Stimulated activated CD8-positive, alpha-beta memory T cell treated with anti-CD3 and anti-CD28 coated beads, Interleukin-4, amount 100 ng/mL, for 48 hours (primary cell): ENCODE results near the gene EDC3.
A peak's percentile ranks its signal among the peaks of the same experiment; 100 is the strongest.

Experiments used
- DNase-seq: peaks from one replicate; pipeline ENCODE4 v3.0.0-alpha.2; 2020

Gene EDC3

DNA sequence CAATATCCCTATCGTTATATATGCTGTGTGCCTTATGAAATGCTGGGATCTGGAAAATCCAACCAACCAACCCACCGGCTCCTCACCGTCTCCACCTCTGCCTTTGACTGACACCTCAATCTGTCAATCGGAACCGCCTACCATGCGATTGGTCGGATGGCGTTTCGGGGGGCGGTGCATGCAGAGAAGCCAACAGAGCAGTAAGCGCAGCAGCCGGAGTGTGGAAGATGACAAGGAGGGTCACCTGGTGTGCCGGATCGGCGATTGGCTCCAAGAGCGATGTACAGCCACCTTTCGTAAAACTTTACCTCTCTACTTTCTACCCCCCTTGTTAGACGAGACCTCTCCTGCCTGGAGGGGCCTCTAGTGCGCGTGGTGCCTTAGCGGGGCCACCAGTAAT, 73.9 kb downstream of the EDC3 start:
- no peak for DNase-seq

DNA sequence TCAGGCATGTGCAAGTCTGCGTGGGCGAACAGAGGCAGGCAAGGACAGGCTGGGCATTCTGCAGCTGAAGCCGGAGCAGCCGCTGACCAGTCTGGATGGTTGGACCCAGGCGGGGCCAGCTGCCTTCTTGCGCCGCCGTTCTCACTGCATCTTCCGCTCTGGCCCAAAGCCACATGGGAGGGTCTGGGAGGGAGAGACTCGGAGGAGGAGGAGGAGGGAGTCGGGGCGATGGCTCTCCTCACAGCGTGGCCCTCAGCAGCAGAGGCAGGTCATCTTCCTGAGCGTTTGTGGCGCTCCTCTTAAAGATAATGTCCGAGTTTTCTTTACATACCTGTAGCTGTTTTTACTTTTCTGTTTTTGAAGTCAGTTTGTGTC, 74.3 kb downstream of the EDC3 start:
- no peak for DNase-seq

DNA sequence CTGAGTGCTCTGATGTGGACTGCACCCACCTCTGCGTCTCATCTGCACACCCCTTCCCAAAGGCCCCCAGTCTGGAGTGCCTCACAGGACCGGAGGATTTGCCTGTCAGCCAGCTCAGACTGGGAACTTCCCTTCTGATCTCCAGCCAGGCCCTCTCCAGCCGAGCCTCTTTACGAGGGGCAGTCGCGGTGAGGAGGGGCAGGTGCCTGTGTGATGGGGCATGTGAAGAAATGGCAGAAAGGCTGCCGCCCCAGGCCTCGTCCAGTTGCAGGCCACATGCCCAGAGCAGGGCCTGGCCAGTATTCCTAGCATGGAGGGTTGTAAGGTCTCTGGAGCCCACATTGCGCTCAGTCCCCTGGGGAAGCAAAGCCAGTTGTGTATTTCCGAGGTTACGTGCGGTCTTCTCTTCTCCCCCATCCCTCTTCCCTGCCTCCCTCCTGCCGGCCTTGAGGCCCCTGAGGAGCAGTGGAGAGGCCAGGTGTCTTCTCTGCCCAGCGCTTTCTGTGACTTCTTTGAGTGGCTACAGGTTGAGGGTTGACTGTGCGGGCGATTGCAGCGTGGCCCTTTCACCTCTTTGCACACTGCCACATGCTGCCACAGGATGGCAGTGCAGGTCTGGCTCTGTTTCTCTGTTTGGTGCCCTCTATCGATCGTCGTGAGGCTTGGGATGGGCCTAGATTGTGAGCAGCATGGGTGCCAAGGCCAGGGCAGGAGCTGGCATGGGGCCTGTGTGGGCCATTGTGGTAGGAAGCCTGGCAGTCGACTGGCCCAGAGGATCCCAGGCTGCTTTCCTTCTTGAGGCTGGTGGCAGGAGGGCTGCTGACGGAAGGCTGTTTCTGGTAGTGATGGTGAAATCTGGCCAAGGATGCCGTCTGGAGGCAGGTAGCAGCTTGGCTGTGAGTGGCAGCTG, 74.9 kb downstream of the EDC3 start:
- peak; percentile 81 for DNase-seq

DNA sequence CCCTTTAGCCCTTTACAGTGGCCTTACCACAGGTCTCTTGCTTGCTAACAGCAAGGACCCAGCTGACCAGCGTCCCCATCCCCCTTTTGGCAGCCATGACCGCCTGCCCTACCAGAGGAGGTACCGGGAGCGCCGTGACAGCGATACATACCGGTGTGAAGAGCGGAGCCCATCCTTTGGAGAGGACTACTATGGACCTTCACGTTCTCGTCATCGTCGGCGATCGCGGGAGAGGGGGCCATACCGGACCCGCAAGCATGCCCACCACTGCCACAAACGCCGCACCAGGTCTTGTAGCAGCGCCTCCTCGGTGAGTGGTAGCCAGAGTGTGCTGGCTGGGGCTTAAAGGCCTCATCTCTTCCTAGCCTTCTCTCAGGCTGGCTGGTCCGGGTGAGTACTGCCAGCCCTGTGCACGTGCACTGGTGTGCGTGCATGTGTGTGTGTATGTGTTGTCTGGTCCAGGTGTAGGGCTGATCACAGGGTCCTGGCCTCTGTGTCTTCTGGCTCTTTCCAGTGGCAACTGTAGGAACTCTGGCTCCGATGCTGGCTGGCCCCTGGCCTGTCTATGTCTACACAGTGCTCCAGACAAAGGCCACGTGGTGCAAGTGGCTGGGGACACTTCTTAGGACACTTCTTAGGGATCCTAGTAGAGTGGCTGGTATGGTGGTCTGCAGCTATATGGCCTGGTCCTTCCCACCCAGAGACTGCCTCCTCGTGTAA, 75.7 kb downstream of the EDC3 start:
- no peak for DNase-seq

DNA sequence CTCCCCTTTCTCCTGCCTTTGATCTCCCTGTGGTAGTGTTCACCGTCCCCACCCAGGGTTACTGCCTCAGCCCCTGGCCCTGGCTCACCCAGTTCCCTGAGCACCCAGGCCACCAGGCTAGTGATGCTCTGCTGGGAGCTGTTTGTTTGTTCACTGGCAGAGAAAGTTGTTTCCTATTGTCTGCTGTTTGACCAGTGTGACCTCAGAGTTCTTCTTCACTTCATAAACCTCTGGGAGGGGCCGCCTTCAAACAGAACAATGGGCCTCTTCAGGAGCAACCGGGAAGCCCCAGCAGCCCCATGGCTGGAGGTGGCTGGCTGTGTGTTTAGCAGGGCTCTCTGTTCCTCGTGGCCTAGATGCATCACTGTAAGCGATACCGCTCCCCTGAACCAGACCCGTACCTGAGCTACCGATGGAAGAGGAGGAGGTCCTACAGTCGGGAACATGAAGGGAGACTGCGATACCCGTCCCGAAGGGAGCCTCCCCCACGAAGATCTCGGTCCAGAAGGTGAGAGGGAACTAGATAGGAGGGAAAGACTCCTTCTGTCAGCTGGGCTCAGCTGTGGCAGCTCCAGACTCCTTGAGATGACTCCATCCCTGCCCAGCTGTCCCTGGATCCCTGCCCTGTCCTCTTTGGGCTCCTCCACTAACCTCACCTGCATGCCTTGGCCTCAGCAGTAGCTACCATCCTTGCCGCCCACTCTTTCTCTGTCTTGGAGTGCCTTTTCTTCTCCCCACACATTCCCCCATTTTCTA, 76.8 kb downstream of the EDC3 start:
- DNase-seq = no peak

DNA sequence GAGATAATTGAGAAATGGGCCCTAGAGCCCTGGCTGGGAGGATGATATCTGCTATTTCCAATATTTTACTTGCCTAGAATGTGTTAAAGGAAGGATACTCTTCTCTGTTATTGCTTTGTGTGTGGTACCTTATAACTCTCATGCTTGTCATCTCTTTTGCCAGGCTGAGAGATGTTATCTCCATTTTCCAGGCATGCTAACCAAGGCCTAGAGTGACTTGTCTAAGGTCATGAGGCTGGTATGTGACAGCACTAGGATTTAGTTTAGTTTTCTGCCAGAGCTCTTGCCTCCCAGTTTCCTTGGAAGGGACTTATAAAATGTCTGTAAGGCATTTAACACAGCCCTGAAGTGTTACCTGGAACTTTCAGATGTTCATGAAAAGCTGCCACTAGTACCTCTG, 78.8 kb downstream of the EDC3 start:
- DNase-seq = no peak

DNA sequence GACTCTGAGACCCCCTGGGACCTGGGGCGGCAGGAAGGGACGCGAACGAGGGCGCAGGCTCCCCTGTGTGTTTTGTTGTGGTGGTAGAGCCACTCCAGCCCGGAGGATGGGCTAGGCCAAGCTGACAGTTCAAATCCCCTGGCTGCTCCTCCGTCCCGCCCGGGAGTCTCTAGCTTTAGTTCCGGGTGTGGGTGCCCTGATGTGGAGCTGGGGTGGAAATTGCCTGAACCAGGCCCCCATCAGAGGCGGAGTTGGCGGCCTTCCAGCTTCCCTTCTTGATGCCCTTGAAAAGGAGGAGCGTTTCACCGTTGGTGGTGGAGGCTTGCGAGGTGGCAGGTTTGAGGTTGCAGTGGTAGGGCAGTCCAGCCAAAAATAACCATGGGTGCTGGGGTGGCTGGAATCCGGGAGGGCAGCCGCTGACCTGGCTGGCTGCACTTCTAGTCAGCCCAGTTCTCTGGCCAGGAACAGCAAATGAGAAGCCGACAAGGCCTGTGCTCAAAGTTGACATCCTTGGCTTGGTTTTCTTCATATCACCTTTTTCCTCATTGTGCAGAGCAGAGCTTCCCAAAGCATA, 79.4 kb downstream of the EDC3 start:
- DNase-seq = peak; percentile 77

DNA sequence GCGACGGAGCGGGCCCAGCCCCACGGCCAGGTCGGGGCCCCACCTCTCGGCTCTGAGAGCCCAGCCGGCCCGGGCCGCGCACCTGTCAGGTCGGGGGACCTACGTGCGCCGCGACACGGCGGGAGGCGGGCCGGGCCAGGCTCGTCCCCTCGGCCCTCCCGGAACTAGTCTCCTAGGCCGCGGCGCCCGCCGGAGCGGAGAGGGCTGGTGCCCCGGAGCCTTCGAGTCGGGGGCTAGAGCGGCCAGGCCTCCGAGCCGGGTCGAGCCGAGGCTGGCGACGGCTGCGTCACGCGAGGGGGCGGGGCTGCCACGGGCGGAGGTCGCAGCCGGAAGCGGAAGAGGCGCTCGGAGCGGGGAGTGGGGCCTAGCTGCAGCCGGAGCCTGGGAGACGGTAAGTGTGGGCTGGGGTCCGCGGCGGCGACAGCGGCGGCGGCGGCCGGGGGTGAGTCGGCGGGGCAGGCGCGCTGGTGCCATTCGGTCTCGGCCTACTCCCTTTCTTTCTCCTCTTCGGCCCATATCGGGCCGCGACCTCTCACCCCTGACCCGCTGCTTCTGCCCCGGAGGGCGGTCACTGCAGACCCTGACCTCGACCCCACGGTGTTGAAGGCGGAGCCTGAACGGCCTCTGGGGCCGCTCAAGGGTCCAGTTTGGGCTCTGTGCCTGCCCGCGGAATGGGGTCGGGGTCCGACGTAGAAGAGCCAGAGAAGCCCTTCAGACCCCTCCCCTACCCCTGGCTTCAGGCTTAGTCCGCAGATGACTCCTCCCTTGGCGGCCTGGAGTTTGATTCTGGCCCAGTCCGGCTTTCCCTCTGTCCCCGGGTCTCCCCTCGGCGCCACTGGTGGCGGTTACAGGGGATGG, 80.1 kb downstream of the EDC3 start, which contains the start of gene CLK3:
CLK3 (plus strand) TSS at position 329 of the 858 bp plus-strand sequence. CDS start 3,361 bp downstream, outside the sequence.
- DNase-seq = peak; percentile 98

DNA sequence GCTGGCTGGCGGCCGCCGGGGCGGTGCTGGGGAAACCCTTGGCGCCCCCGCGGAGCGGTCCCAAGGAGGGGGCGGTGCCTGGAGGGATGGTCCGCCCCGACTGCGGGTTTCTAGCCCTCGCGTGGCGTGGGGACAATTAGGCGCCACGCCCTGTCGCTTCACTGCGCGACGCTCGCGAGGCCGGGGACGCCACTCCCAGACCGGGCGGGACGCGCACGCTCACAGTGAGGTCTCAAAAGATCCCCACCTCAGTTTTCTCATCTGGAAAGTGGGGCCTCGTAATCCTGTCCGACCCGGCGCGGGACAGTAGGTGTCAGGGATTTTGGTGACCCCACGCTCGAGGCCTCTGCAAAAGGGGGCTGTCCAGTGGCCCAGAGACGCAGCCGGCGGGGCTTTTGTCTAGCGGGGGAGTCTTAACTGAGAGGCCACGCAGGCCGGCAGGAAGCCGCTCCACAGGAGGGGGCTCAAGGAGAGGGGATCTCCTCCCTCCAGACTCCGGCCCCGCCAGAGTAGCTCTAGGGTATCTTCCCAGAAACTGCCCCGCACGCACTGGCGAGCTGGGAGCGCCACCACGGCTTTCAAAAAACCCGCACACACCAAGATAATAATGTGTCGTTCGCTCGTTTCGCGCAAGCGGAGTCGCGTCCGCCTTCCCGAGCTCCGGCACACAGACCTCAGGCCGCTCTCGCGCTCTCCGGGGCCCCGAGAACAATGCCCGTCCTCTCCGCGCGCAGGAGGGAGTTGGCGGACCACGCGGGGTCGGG, 80.9 kb downstream of the EDC3 start:
- peak; percentile 90 for DNase-seq

DNA sequence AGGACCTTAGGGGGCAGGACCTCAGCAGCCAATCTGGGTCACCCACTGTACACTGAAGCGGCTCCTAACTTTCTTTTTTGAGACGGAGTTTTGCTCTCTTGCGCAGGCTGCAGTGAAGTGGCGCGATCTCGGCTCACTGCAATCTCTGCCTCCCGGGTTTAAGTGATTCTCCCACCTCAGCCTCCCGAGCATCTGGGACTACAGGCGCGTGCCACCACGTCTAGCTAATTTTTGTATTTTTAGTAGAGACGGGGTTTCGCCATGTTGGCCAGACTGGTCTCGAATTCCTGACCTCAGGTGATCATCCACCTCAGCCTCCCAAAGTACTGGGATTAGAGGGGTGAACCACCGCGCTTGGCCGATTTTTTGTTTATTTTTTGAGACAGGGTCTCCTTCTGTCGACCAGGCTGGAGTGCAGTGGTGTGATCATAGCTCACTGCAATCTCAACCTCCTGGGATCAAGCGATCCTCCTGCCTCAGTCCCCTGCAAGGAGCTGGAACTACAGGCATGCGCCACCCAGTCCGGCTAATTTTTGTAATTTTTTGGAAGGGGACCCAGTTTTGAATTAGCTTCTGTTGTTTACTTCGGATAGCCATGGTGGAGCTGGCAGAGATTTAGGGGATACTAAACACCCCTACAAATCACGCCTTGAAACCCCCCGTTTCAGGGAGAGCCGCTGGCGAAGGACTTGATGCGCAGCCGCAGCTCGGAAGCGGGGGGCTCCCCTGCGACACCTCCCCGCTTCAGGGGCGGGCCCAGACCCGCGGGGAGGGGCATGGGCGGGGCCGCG, 81.7 kb downstream of the EDC3 start:
- DNase-seq = no peak

DNA sequence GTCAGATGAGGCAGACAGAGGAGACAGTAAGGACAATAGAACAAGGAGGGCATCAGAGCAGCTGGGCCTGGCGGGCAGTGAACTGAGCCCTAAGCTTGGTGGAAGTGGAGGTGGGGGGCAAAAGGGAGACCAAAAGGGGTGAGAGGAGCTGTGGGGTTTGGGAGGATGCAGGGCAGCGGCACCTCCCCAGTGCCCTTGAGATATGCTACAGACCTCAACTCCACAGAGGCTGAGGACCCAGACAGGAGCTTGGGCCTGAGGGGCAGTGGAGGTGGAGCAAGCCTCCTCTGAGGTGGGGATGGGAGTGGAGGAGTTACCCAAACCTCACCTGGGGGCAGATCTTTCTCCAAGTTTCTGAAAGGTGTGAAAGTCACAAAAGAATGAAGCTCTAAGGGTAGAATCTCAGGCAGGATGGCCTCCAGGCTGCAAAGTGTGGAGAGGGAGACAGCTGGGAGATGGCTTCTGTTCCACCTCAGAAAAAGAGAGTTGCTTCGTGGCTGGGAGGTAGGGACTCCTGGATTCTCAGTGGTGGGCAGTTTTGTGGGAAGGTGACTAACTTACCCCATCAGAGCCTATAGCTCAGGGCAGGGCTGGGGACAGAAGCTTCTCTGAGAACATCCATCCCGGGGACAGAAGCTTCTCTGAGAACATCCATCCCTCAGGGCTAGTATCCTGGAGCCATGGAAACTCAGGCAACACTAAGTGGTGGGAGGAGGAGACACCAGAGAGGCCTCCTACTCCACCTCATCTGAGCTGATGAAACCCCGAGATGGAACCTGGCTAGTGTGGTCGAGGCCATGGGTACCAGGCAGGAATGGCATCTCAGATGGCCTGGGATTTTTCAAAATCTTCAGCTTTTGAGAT, 82.5 kb downstream of the EDC3 start:
- no peak for DNase-seq

DNA sequence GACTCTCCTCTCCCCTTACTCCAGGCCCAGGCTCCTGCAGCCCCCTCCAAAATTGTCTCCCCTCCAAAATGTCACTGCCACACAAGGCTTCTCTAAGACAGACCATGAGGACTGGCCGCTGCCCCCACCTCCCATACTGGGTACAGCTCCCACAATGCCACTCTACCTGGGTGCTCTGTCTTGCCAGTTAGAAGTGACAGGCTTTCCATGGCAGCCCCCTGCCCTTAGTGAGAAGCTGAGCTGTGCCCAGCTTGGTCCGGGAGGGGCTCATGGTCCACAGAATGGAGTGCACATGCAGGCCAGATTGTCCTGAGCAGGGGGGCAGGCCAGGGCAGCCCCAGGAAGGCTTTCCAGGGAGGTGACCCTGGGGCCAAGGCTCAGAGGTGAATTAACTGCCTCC, 83.1 kb downstream of the EDC3 start:
- no peak for DNase-seq

DNA sequence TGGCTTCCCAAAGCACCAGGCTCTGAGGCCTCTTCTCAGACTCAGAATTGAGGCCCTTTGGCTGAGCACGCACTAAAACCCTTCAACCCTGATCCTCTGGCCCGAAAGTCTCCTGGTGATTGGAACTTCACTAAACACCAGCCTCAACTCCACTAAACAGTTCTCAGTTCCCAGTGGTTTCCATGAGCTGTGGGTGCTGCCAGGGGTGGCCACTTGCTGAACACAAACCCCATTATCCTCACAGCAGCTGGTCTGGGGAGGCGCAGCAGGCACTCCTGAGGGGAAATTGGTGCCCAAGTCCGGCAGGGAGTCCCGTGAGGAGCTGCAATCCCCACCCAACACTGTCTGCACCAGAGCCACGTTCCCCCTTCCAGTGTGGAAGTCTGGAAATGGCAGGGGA, 84.0 kb downstream of the EDC3 start:
- DNase-seq = no peak

DNA sequence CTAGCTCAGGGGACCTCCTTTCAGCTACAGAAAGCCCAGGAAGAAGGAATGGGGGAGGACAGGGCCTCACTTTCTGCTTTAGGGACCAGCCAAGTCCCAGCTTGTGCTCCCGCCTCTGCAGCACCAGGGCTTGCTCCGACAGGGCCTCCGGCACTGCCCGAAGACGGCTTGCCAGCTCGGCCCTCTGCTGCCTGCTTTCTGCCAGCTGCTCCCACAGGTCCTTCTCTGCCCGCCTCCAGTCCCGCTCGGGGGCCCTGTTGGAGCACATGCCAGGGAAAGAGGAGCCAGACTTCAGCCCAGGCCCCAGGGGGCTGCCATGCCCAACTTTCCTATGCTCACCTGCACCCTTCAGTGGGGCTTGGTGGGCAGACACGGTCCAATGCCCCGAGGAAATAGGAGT, 84.5 kb downstream of the EDC3 start:
- DNase-seq = no peak

DNA sequence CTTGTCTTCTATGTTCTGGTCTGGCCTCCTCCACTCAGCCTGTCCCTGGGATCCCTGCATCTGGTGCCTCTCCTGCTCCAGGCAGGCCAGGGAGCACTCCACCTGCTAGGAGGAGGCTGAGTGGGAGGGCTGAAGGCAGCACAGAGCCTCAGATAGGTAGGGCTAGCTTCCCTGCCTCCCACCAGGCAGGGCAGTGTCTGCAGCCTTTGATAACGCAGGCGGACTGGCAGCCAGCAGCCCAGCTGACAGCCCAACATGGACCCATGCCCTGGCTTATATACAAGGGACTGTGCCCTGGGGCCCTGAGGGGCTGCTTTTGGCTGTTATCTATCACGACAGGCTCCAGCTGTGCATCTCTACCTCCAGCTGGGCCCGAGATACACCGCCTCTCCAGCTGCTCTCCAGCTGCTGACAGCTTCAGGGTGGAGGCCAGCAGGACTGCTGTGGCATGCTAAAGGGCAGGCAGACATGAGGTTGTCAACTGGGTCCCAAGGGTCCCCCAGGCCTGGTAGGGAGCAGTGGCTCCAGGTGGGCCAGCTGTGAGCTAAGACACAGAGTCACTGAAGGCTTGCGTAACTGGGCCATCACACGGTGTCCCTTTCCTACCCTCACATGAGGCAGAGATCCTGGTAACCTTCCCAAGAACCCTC, 85.4 kb downstream of the EDC3 start:
- DNase-seq = no peak

DNA sequence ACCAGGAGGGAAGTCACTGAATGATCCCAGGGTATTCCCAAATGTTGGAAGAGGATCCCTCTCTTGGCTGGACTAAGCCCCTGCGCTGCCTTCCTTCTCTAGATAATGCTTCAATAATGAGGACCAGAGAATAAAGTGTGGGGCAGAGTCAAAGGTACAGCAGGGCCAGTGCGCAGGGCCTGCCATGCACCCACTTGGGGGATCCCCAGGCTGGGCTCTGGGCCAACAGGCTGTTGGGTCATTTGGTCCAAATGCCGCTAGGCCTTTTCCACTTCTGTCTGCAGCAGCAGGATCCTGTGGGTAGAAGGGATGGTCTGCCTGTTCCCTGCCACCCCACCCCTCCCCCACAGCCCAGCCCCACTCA, 85.9 kb downstream of the EDC3 start:
- DNase-seq = no peak

DNA sequence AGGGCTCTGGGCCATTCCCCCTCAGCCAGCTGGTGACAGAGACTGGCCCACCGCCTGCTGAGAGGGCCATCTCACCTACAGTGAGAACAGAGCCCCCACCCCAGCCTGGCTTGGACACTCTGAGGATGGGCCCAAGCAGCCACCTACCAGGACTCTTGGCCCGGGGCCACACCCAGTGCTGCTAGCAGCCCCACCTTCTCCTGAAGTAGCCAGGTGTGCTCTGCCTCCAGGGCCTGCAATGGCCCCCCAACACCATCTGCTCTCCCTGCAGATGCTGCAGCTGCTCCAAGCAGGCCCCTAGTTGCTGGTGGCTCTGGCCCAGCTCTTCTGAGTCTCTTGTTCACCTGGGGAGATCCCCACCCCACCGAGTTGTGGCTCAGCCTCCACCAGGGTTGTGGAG, 87.0 kb downstream of the EDC3 start:
- no peak for DNase-seq

DNA sequence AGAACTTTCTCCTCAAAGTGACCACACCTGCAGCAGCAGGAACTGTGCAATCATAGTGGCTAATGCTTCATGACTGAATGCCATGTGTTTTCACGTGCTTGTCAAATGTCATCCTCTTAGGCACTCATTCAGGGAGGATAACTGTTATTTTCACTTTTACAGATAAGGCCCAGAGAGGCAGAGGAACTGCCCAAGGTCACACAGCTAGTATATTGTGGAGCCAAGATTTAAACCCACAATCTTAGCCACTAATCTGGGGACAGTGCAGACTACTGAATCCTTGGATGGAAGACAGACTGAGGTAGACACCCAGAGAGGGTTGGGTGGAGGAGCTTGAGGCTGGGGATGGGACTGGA, 90.1 kb downstream of the EDC3 start:
- no peak for DNase-seq
